Vagina (tissue), 2 donors: ENCODE data around the gene DENND5A. TPM values are rescaled to one million over a fixed set of nuclear protein-coding genes. Genes with fewer than 3 reads are reported as not detected.

Source experiments
- DNase-seq, 2 donors: peaks; one replicate each; pipeline ENCODE4 v3.0.0-alpha.2; 2017; ENCODE audit errors: extremely low spot score in 2 of 2
- H3K27ac ChIP-seq: fragments of 200-600 bp; sonication (generic); one replicate; pipeline ENCODE4 v1.5.1; 2019
- H3K27me3 ChIP-seq: fragments of 200-600 bp; sonication (generic); one replicate; pipeline ENCODE4 v1.5.1; 2019
- H3K36me3 ChIP-seq, 2 donors: fragments of 200-600 bp; sonication (generic); one replicate each; pipeline ENCODE4 v1.5.1; 2017 to 2019
- H3K4me1 ChIP-seq: fragments of 200-600 bp; sonication (generic); one replicate; pipeline ENCODE4 v1.5.1; 2019
- H3K4me3 ChIP-seq, 2 donors: fragments of 200-600 bp; sonication (generic); 1 replicate in 1 of 2; 2 replicates in 1 of 2; pipeline ENCODE4 v1.5.1; 2016 to 2019
- H3K9me3 ChIP-seq: fragments of 200-600 bp; sonication (generic); one replicate; pipeline ENCODE4 v1.5.1; 2019
- CTCF ChIP-seq, 3 experiments: fragments of 450-650 bp in 2 of 3; fragments of 200-600 bp in 1 of 3; sonication (generic) in 1 of 3; IDR thresholded peaks; one replicate each; pipeline ENCODE4 v1.5.1; 2017 to 2019; ENCODE audit warnings: antibody characterized with exemption in 3 of 3, mild to moderate bottlenecking in 2 of 3, moderate library complexity in 2 of 3
- POLR2A ChIP-seq, 2 donors: fragments of 450-650 bp; IDR thresholded peaks; one replicate each; pipeline ENCODE4 v1.6.1; 2017; ENCODE audit warnings: antibody characterized with exemption in 2 of 2, mild to moderate bottlenecking in 2 of 2, moderate library complexity in 2 of 2
- POLR2AphosphoS5 ChIP-seq, 2 donors: sonication (generic); formaldehyde crosslinking; IDR thresholded peaks; one replicate each; pipeline ENCODE4 v1.9.0; 2017; ENCODE audit warnings: antibody characterized with exemption in 2 of 2, mild to moderate bottlenecking in 2 of 2, low read depth in 1 of 2; ENCODE audit not compliant: insufficient read depth in 1 of 2
- intact Hi-C: fragments of 100-400 bp; cut with DNase I; formaldehyde crosslinking; loops from one replicate; pipeline ENCODE4 v1.15.1; 2023
- total RNA-seq: library from RNA; depleted of rRNA; stranded (reverse); fragments of >200 nt; gene quantifications from one replicate; pipeline ENCODE4 v1.2.3, GENCODE V29; 2016

The DENND5A gene
- total RNA-seq, 1 donor from 2014 or later, result 82.0 TPM

GRCh38 chr11:9178716-9179115 is 86.4 kb downstream of the DENND5A start:
- Histone ChIP-seq H3K27me3 (no peaks in the 10 kb centered on the region), H3K4me1 (no peaks in the 10 kb centered on the region), H3K36me3 (peaks cover 0 to 20% of the 10 kb centered on the region in 2 donors), H3K9me3 (no peaks in the 10 kb centered on the region), H3K4me3 (no peak overlapping the region), H3K27ac (no peak overlapping the region)
- no peak for TF ChIP-seq CTCF (IDR thresholded peaks at IDR 0.05)
- TF ChIP-seq POLR2A (IDR thresholded peaks at IDR 0.05), result no peak
- no peak for TF ChIP-seq POLR2AphosphoS5 (IDR thresholded peaks at IDR 0.05; ENCODE audit: insufficient read depth in 1 of 2, low read depth in 1 of 2)
- intact Hi-C loops, result no loop called here
- no peak for DNase-seq

GRCh38 chr11:9177438-9178091 is 87.6 kb downstream of the DENND5A start:
- Histone ChIP-seq H3K36me3 (peaks cover 0 to 20% of the 10 kb centered on the region in 2 donors), H3K9me3 (no peaks in the 10 kb centered on the region), H3K4me3 (no peak overlapping the region), H3K27ac (no peak overlapping the region), H3K4me1 (no peaks in the 10 kb centered on the region), H3K27me3 (no peaks in the 10 kb centered on the region)
- intact Hi-C loops, result no loop called here
- no peak for DNase-seq
- TF ChIP-seq POLR2AphosphoS5 (IDR thresholded peaks at IDR 0.05; ENCODE audit: insufficient read depth in 1 of 2, low read depth in 1 of 2) (no peak), POLR2A (IDR thresholded peaks at IDR 0.05) (no peak), CTCF (IDR thresholded peaks at IDR 0.05) (no peak)

- intact Hi-C loops, result no loop called here
- no peak for DNase-seq
- H3K36me3 ChIP-seq, result peaks cover 0 to 20% of the 10 kb centered on the region in 2 donors
- no peaks in the 10 kb centered on the region for H3K4me1 ChIP-seq
- H3K9me3 ChIP-seq, result no peaks in the 10 kb centered on the region
- H3K4me3 ChIP-seq, result no peak overlapping the region
- H3K27me3 ChIP-seq, result no peaks in the 10 kb centered on the region
- TF ChIP-seq POLR2A (IDR thresholded peaks at IDR 0.05) (no peak), POLR2AphosphoS5 (IDR thresholded peaks at IDR 0.05; ENCODE audit: insufficient read depth in 1 of 2, low read depth in 1 of 2) (no peak), CTCF (IDR thresholded peaks at IDR 0.05) (no peak)
- no peak overlapping the region for H3K27ac ChIP-seq
Observed at GRCh38 chr11:9176550-9176949, 88.6 kb downstream of the DENND5A start.

- no peak for DNase-seq
- peaks cover 3% of the 10 kb centered on the region for H3K4me1 ChIP-seq
- no peak overlapping the region for H3K4me3 ChIP-seq
- intact Hi-C loops, result no loop called here
- no peak overlapping the region for H3K27ac ChIP-seq
- H3K27me3 ChIP-seq, result no peaks in the 10 kb centered on the region
- TF ChIP-seq CTCF (IDR thresholded peaks at IDR 0.05) (no peak), POLR2AphosphoS5 (IDR thresholded peaks at IDR 0.05; ENCODE audit: insufficient read depth in 1 of 2, low read depth in 1 of 2) (no peak), POLR2A (IDR thresholded peaks at IDR 0.05) (no peak)
- H3K9me3 ChIP-seq, result no peaks in the 10 kb centered on the region
- peaks cover 0 to 20% of the 10 kb centered on the region in 2 donors for H3K36me3 ChIP-seq
Observed at GRCh38 chr11:9176136-9176535, 89.0 kb downstream of the DENND5A start.

- no peak for DNase-seq
- intact Hi-C loops, result no loop called here
- H3K36me3 ChIP-seq, result peaks cover 0 to 17% of the 10 kb centered on the region in 2 donors
- H3K4me3 ChIP-seq, result no peak overlapping the region
- no peaks in the 10 kb centered on the region for H3K27me3 ChIP-seq
- peaks cover 8% of the 10 kb centered on the region for H3K4me1 ChIP-seq
- TF ChIP-seq POLR2AphosphoS5 (IDR thresholded peaks at IDR 0.05; ENCODE audit: insufficient read depth in 1 of 2, low read depth in 1 of 2) (no peak), POLR2A (IDR thresholded peaks at IDR 0.05) (no peak), CTCF (IDR thresholded peaks at IDR 0.05) (no peak)
- no peaks in the 10 kb centered on the region for H3K9me3 ChIP-seq
- no peak overlapping the region for H3K27ac ChIP-seq
Observed at GRCh38 chr11:9172389-9172788, 92.8 kb downstream of the DENND5A start.
